Cardiac muscle cell (in vitro differentiated cells and primary cell): Measurements from ENCODE around the gene AVP. TPM values are rescaled to one million over a fixed set of nuclear protein-coding genes. Genes with fewer than 3 reads are reported as not detected.

Experiments
- DNase-seq, 2 donors: peaks; one replicate each; pipeline versions ENCODE4 v3.0.0 to v3.0.0-alpha.2; 2010 to 2017; ENCODE audit warnings: low read depth in 1 of 2, low spot score in 1 of 2
- H3K27ac ChIP-seq: fragments of 200-600 bp; sonication (generic); 2 replicates; pipeline ENCODE4 v1.5.1; 2016
- H3K27me3 ChIP-seq: fragments of 200-600 bp; sonication (generic); 2 replicates; pipeline ENCODE4 v1.6.0; 2016; ENCODE audit warnings: control low read depth
- H3K36me3 ChIP-seq: fragments of 200-600 bp; sonication (generic); 2 replicates; pipeline ENCODE4 v1.5.1; 2016; ENCODE audit warnings: control low read depth
- H3K4me1 ChIP-seq: fragments of 200-600 bp; sonication (generic); 2 replicates; pipeline ENCODE4 v1.8.1; 2017; ENCODE audit warnings: low read depth, mild to moderate bottlenecking, mixed run types
- H3K4me3 ChIP-seq: fragments of 200-600 bp; sonication (generic); 2 replicates; pipeline ENCODE4 v1.5.1; 2016; ENCODE audit warnings: mild to moderate bottlenecking
- H3K9me3 ChIP-seq: fragments of 200-600 bp; sonication (generic); 2 replicates; pipeline ENCODE4 v1.5.1; 2017; ENCODE audit warnings: low read depth, mild to moderate bottlenecking, control low read depth
- CTCF ChIP-seq: IDR thresholded peaks from 2 replicates; pipeline ENCODE4 v1.5.1; 2012; ENCODE audit warnings: low read depth, mild to moderate bottlenecking, low read length
- polyA plus RNA-seq: library from polyadenylated mRNA; unstranded; fragments of >200 nt; fragmentation: Nextera tagmentation; extraction: Ambion mirVana; gene quantifications from 2 replicates; pipeline ENCODE4 v1.2.1, GENCODE V29; 2016
- total RNA-seq: library from RNA; depleted of rRNA; stranded (reverse); fragments of >200 nt; gene quantifications from 2 replicates; pipeline ENCODE4 v1.2.3, GENCODE V29; 2016

The AVP gene
- total RNA-seq, result not detected in 2 replicates
- polyA plus RNA-seq, result not detected in 2 replicates

- Histone ChIP-seq H3K9me3 (no peaks in the 10 kb centered on the region), H3K4me1 (no peaks in the 10 kb centered on the region), H3K36me3 (no peaks in the 10 kb centered on the region), H3K27me3 (peaks cover 57% of the 10 kb centered on the region), H3K27ac (no peak within 1 kb of the TSS), H3K4me3 (no peak within 1 kb of the TSS)
- no peak for TF ChIP-seq CTCF
- DNase-seq, result no peak
Observed at GRCh38 chr20:3084283-3084985, at the start of gene AVP. TSS of gene AVP (minus strand) at chr20:3084724. CDS start at chr20:3084674, 50 bp downstream.

- Histone ChIP-seq H3K27ac (no peak overlapping the region), H3K27me3 (no peaks in the 10 kb centered on the region), H3K9me3 (no peaks in the 10 kb centered on the region), H3K36me3 (peaks cover 5% of the 10 kb centered on the region), H3K4me3 (no peak overlapping the region), H3K4me1 (no peaks in the 10 kb centered on the region)
- DNase-seq, result no peak
- no peak for TF ChIP-seq CTCF
Observed at GRCh38 chr20:3134151-3134550, 49.6 kb upstream of the AVP start.

DNA sequence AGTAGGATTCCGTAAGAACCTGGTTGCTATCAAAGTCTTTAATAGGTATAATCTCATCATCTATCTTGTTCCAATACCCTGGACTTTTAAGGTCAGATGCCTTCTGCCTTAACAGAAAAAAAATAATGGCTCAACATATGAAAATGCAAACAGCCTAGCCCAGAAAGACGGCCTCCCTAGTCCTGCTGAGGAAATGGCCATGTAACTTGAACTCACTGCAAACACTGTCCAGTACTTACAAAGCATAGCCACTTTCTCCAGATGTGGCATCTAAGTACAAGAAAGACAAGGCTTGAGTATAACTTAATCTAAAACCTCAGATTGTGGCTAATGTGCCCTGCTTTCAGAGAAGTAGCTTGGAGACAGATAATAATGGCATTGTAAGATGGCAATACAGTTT lies 48.6 kb upstream of the AVP start:
- Histone ChIP-seq H3K4me3 (no peak overlapping the region), H3K4me1 (no peaks in the 10 kb centered on the region), H3K36me3 (peaks cover 5% of the 10 kb centered on the region), H3K27me3 (no peaks in the 10 kb centered on the region), H3K27ac (no peak overlapping the region), H3K9me3 (no peaks in the 10 kb centered on the region)
- DNase-seq, result no peak
- no peak for TF ChIP-seq CTCF

GRCh38 chr20:3130051-3130600 lies 45.6 kb upstream of the AVP start:
- Histone ChIP-seq H3K27me3 (no peaks in the 10 kb centered on the region), H3K27ac (no peak overlapping the region), H3K9me3 (no peaks in the 10 kb centered on the region), H3K4me1 (no peaks in the 10 kb centered on the region), H3K4me3 (no peak overlapping the region), H3K36me3 (no peaks in the 10 kb centered on the region)
- no peak for DNase-seq
- no peak for TF ChIP-seq CTCF

DNA sequence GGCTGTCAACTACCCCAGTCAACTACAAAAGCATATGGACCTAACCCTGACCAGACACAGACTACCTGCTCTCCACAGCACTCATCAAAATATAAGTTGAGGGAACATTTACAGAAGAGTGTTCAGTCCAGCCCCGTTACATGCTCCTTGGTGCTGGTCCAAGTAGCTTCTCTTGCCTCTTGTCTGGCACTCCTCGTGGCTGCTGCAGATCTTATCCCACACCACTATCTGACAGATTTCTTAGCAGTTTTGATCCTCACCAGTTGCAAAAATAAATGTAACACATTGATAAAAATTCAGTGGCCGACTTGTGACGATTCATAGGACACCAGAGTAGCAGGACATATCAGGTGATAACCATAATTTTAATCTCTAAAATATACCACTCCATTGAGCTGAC lies 44.6 kb upstream of the AVP start:
- Histone ChIP-seq H3K27ac (no peak overlapping the region), H3K9me3 (no peaks in the 10 kb centered on the region), H3K27me3 (no peaks in the 10 kb centered on the region), H3K4me3 (no peak overlapping the region), H3K4me1 (no peaks in the 10 kb centered on the region), H3K36me3 (no peaks in the 10 kb centered on the region)
- TF ChIP-seq CTCF, result no peak
- DNase-seq, result no peak
